ENCODE measurements around the gene ZNF511.
"Not testable (repeated sequence)": the region's sequence is repeated elsewhere in the genome, so short reads cannot be mapped to it uniquely, and the experiment has no call there.

The ZNF511 gene

GRCh38 chr10:133316732-133317131 is 8.0 kb downstream of the ZNF511 start:
- no peak for DNase-seq

- peak; percentile 63 for DNase-seq
Measured at GRCh38 chr10:133318494-133319127, 9.9 kb downstream of the ZNF511 start.

GRCh38 chr10:133320852-133321422 is 12.2 kb downstream of the ZNF511 start:
- DNase-seq: not testable (repeated sequence)

DNA sequence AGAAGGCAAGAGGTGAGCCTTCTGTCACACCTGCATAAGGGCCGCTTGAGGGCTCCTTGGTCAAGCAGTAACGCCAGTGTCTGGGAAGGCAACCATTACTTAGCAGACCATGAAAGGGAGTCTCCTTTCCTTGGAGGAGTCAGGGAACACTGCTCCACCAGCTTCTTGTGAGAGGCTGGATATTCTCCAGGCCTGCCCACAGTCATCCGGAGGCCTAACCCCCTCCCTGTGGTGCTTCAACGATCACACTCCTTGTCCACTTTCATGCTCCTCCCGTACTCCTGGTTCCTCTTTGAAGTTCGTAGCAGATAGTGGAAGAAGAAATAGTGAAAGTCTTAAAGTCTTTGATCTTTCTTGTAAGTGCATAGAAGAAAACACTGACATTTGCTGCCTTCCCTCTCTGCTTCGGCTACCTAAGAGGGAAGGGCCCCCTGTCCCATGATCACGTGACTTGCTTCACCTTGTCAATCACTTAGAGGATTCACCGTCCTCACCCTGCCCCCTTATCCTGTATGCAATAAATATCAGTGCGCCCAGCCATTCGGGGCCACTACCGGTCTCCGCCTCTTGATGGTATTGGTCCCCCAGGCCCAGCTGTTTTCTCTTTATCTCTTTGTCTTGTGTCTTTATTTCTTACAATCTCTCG is 13.5 kb downstream of the ZNF511 start:
- DNase-seq: not testable (repeated sequence)

GRCh38 chr10:133324198-133324792 is 15.6 kb downstream of the ZNF511 start:
- peak; percentile 37 for DNase-seq

DNA sequence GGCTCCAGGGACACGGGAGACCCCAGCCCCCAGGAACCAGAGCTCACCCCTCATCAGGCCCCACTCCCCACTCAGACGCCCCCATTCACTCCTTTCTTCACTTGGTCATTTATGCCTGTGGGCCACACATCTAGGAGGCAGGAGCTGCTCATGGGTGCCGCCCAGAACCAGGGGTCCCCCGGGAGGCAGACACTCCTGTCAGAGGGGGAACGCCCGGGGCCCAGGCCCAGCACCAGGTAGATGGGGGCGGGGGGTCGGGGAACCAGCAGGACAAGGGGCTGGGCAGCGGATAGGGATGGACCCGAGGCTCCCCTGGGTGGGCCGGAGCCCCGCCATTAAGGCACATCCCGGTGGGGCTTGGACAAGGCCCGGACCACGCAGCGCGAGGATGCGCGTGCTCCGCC is 16.1 kb downstream of the ZNF511 start:
- no peak for DNase-seq

DNA sequence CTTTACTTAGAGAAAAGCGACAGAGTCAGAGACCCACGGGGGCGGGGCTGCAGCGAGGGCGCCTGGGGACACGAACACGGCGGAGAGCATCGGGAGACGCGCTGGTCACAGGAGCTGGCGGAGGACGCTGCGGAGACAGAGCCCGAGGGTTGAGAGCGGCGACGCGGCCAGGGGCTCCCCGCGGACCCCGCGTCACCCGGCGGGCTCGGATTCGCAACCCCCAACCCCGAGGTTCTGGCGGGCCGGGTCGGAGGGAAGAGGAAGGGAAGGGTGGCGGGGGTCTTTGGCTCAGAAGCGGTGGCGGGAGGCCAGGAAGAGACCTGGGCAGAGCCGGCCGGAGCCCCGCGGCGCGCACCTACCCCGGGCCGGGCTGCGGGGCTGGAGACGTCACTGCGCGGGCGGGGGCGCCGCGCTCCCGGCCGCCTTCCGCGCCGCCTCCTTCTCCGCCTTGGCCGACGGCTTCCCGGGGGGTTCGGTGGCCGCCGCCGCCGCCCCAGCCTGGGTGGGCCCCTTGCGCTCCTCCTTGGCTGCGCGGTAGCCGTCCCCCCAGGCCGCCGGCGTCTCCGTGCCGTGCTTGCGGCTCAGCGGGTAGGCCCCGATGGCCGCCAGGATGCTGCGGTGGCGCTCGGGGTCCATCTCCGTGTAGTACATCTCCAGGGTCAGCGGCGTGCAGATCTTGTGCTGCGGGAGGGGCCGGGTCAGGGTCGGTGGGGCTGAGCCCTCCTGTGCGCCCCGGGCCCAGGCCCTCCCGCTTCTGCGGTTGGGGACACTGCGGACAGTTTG is 16.9 kb downstream of the ZNF511 start:
- DNase-seq: no peak

- DNase-seq: no peak
Measured at GRCh38 chr10:133326223-133326551, 17.5 kb downstream of the ZNF511 start.

DNA sequence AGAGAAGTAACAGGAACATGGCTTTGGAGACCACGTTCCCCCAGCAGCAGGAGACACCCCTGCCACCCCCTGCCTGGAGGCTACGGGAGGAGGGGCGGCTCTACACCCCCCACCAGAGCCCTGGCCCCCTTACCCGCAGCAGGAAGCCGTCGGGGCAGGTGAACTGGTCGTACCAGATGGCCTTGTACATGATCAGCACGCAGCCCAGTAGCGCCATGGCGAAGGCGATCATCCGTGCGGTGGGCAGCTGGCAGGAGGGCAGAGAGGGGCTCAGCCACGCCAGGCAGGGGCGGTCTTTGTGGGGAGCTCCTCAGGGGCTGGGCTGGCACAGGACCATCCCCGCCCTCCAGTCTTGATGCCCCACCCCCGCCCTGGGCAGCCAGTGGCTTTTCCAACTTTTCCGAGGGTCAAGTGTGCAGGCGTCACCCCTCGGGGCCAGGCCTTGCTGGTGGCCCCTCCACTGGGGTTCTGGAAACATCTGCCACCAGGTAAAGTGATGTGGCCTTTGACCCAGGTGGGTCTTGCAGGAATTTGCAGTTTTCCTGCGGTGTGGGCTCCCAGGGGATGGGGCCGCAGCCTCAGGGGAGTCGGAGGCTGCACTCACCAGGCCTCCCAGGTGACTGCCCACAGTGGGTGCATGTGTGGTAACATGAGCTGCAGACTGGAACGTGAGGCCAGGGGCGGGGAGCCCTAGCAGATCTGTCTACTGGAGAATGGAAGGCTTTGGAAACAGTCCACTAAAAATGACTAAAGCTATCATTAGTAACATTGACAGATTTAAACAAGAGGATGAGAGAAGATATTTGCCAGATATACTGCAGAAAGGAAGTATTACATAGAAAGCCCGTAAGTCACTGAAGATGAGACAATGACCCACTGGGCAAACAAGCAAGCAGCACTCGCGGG is 18.3 kb downstream of the ZNF511 start:
- no peak for DNase-seq

- DNase-seq: no peak
Measured at GRCh38 chr10:133327651-133328357, 19.1 kb downstream of the ZNF511 start.

GRCh38 chr10:133328358-133329343 is 19.9 kb downstream of the ZNF511 start:
- DNase-seq: no peak

DNA sequence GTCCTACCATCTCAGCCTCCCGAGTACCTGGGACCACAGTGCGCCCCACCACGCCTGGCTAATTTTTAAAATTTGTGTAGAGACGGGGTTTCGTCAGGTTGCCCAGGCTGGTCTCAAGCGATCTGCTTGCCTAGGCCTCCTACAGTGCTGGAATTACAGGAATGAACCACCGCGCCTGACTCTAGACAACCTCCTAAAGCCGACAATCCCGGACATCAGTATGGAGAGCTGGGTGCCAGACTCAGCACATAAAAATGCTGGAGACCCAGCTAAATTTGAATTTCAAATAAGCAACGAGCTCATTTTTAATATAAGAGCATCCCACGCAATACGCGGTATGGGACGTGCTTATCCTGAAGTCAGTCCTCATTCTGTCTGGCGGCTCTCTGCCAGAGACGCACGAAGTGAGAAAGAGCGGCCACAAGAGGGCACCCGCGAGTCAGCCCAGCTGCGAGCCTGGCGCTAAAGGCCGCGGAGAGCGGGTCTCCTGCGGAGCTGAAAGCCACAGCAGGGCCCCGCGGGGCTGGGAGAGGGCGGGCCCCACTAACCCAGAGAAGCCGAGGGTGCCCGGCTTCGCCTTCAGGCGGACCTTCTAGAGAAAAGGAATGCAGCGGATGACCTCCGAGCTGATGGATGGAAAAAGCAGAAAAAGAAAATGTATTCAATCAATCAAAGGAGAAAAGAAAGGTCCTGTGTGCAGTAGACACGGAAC is 20.9 kb downstream of the ZNF511 start:
- DNase-seq: peak; percentile 86

- no peak for DNase-seq
Measured at GRCh38 chr10:133332936-133333699, 24.4 kb downstream of the ZNF511 start.

GRCh38 chr10:133334503-133335245 is 26.0 kb downstream of the ZNF511 start:
- no peak for DNase-seq

GRCh38 chr10:133335246-133336117 is 26.8 kb downstream of the ZNF511 start:
- peak; percentile 90 for DNase-seq

GRCh38 chr10:133336118-133336576 is 27.4 kb downstream of the ZNF511 start:
- no peak for DNase-seq

Measured in effector CD4-positive, alpha-beta T cell (primary cell).